D341Med (cell line): Measurements from ENCODE around the gene NAB1.
A peak's percentile ranks its signal among the peaks of the same experiment; 100 is the strongest.

Source experiments
- DNase-seq: peaks from one replicate; pipeline ENCODE4 v3.0.0; 2012; ENCODE audit warnings: low spot score

NAB1 gene

GRCh38 chr2:190637281-190637734 lies 11.6 kb upstream of the NAB1 start:
- DNase-seq: no peak

- DNase-seq: no peak
Measured at GRCh38 chr2:190637903-190638618, 10.8 kb upstream of the NAB1 start.

- no peak for DNase-seq
Measured at GRCh38 chr2:190640117-190640516, 8.8 kb upstream of the NAB1 start.

GRCh38 chr2:190641469-190641868 lies 7.4 kb upstream of the NAB1 start:
- DNase-seq: no peak

- no peak for DNase-seq
Measured at GRCh38 chr2:190646780-190647522, 1.9 kb upstream of the NAB1 start.

- peak; percentile 91 for DNase-seq
Measured at GRCh38 chr2:190648289-190649034, 421 bp upstream of the NAB1 start.

- DNase-seq: no peak
Measured at GRCh38 chr2:190649798-190650390, 1.0 kb downstream of the NAB1 start.

- DNase-seq: no peak
Measured at GRCh38 chr2:190651413-190651812, 2.5 kb downstream of the NAB1 start.

GRCh38 chr2:190653231-190653630 lies 4.3 kb downstream of the NAB1 start:
- no peak for DNase-seq

GRCh38 chr2:190653931-190654330 lies 5.0 kb downstream of the NAB1 start:
- DNase-seq: no peak

GRCh38 chr2:190655113-190655512 lies 6.2 kb downstream of the NAB1 start:
- no peak for DNase-seq

GRCh38 chr2:190655570-190655969 lies 6.7 kb downstream of the NAB1 start:
- no peak for DNase-seq

- no peak for DNase-seq
Measured at GRCh38 chr2:190656301-190656700, 7.4 kb downstream of the NAB1 start.

- DNase-seq: no peak
Measured at GRCh38 chr2:190657474-190658255, 8.8 kb downstream of the NAB1 start.

- no peak for DNase-seq
Measured at GRCh38 chr2:190659553-190659952, 10.7 kb downstream of the NAB1 start.

GRCh38 chr2:190662754-190663153 lies 13.9 kb downstream of the NAB1 start:
- no peak for DNase-seq

GRCh38 chr2:190663348-190663747 lies 14.5 kb downstream of the NAB1 start:
- no peak for DNase-seq

GRCh38 chr2:190663839-190664238 lies 15.0 kb downstream of the NAB1 start:
- no peak for DNase-seq

GRCh38 chr2:190664240-190664639 lies 15.4 kb downstream of the NAB1 start:
- DNase-seq: no peak

GRCh38 chr2:190666895-190667294 lies 18.0 kb downstream of the NAB1 start:
- no peak for DNase-seq

- DNase-seq: no peak
Measured at GRCh38 chr2:190668892-190669291, 20.0 kb downstream of the NAB1 start.
